Activated gamma-delta T cell treated with anti-CD3 and anti-CD28 coated beads, Interleukin-2, amount 50 U/mL, for 16 hours (primary cell): Measurements from ENCODE around the gene UBE2C.
"Not testable (repeated sequence)": the region's sequence is repeated elsewhere in the genome, so short reads cannot be mapped to it uniquely, and the experiment has no call there.

Experiments
- DNase-seq: peaks from one replicate; pipeline ENCODE4 v3.0.0-alpha.2; 2020; ENCODE audit warnings: low read depth

The UBE2C gene

GRCh38 chr20:45797955-45798354, 14.5 kb upstream of the UBE2C start:
- not testable (repeated sequence) for DNase-seq

GRCh38 chr20:45798935-45799642, 13.4 kb upstream of the UBE2C start:
- peak; percentile 41 for DNase-seq

GRCh38 chr20:45801851-45802250, 10.6 kb upstream of the UBE2C start:
- DNase-seq: no peak

GRCh38 chr20:45810191-45810970, 2.1 kb upstream of the UBE2C start:
- no peak for DNase-seq

- no peak for DNase-seq
Measured at GRCh38 chr20:45813006-45813340, 529 bp downstream of the UBE2C start.

- no peak for DNase-seq
Measured at GRCh38 chr20:45813489-45813888, 1.0 kb downstream of the UBE2C start.

- DNase-seq: no peak
Measured at GRCh38 chr20:45814314-45814713, 1.9 kb downstream of the UBE2C start.

GRCh38 chr20:45816951-45817350, 4.5 kb downstream of the UBE2C start:
- DNase-seq: no peak

GRCh38 chr20:45817376-45818194, 5.1 kb downstream of the UBE2C start:
- DNase-seq: no peak

GRCh38 chr20:45818239-45818638, 5.8 kb downstream of the UBE2C start:
- no peak for DNase-seq

- no peak for DNase-seq
Measured at GRCh38 chr20:45819466-45819865, 7.0 kb downstream of the UBE2C start.

- DNase-seq: no peak
Measured at GRCh38 chr20:45821947-45822346, 9.5 kb downstream of the UBE2C start.

- DNase-seq: no peak
Measured at GRCh38 chr20:45822857-45823256, 10.4 kb downstream of the UBE2C start.

GRCh38 chr20:45823949-45824835, 11.7 kb downstream of the UBE2C start:
- peak; percentile 30 for DNase-seq

GRCh38 chr20:45826381-45827019, 14.1 kb downstream of the UBE2C start:
- DNase-seq: no peak

- DNase-seq: no peak
Measured at GRCh38 chr20:45827030-45827652, 14.7 kb downstream of the UBE2C start, which contains the start of gene TNNC2. Gene TNNC2 (minus strand): TSS chr20:45827312. CDS start chr20:45827248, 64 bp downstream.

GRCh38 chr20:45827712-45828111, 15.3 kb downstream of the UBE2C start:
- DNase-seq: no peak

- no peak for DNase-seq
Measured at GRCh38 chr20:45828589-45828988, 16.1 kb downstream of the UBE2C start.

- not testable (repeated sequence) for DNase-seq
Measured at GRCh38 chr20:45829673-45830106, 17.2 kb downstream of the UBE2C start.

- no peak for DNase-seq
Measured at GRCh38 chr20:45832619-45833018, 20.2 kb downstream of the UBE2C start.
